C4-2B (cell line): ENCODE measurements around the gene CACNA2D3.

Experiments used
- CTCF ChIP-seq: fragments of 450-650 bp; conservative IDR thresholded peaks from 2 replicates; pipeline ENCODE4 v1.5.1; 2017; ENCODE audit warnings: mild to moderate bottlenecking
- ZFX ChIP-seq: fragments of 450-650 bp; IDR thresholded peaks from 2 replicates; pipeline ENCODE4 v1.6.1; 2017

GRCh38 chr3:54801977-54802376, 679.6 kb downstream of the CACNA2D3 start:
- TF ChIP-seq ZFX = no peak
- TF ChIP-seq CTCF = no peak
